Upper lobe of left lung (tissue), 4 donors: ENCODE results near the gene CENPX.

Experiments
- CTCF ChIP-seq, 6 experiments: fragments of 450-650 bp in 4 of 6; fragments of 200-600 bp in 2 of 6; sonication (generic) in 2 of 6; IDR thresholded peaks; one replicate each; pipeline ENCODE4 v1.5.1; 2016 to 2019; ENCODE audit warnings: antibody characterized with exemption in 6 of 6
- EP300 ChIP-seq, 4 donors: sonication (generic); formaldehyde crosslinking; IDR thresholded peaks; one replicate each; pipeline ENCODE4 v1.5.1; 2017; ENCODE audit warnings: antibody characterized with exemption in 4 of 4, control low read depth in 2 of 4
- POLR2A ChIP-seq, 4 donors: fragments of 450-650 bp; IDR thresholded peaks; one replicate each; pipeline ENCODE4 v1.5.1; 2016 to 2017; ENCODE audit warnings: antibody characterized with exemption in 4 of 4, mild to moderate bottlenecking in 2 of 4
- POLR2AphosphoS5 ChIP-seq, 2 donors: sonication (generic); formaldehyde crosslinking; IDR thresholded peaks; one replicate each; pipeline ENCODE4 v1.5.1; 2017; ENCODE audit warnings: antibody characterized with exemption in 2 of 2

DNA sequence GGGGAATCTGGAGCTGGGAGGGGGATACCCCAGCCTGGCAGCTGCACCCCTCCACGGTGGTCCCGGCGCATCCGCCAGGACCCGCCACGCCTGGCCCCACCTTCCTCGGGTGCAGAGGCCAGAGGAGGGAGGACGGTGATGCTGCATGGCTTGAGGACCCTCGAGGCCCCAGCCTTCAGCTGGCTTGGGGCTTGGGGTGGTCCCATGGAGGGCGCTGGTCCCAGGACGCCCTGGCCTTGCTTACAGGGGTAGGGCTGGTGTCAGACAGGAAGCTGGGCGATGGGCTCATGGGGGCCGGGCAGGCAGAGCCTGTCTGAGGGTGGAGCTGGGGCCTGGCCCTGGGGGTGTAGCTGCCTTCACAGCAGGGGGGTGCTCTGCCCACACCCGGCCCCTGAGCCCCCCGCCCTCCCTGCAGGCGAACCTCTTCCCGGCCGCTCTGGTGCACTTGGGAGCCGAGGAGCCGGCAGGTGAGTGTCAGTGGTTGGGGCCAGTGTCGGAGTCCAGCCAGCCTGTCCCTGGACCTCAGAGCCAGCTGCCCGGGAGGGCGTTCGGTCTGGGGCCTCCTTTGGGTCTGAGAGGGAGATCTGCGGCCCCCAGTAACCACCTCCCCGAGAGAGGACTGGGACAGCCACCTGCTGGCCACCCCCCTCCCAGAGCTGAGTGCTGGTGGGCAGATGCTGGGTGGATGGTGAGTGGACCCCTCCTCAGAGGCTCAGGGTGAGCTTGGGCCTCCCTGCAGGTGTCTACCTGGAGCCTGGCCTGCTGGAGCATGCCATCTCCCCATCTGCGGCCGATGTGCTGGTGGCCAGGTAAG, 6.4 kb downstream of the CENPX start:
- TF ChIP-seq CTCF (IDR thresholded peaks at IDR 0.05) (no peak), POLR2A (IDR thresholded peaks at IDR 0.05) (no peak), EP300 (IDR thresholded peaks at IDR 0.05) (no peak), POLR2AphosphoS5 (IDR thresholded peaks at IDR 0.05) (no peak)
